ENCODE measurements around the gene UBTD1.
"Not testable (repeated sequence)": the region's sequence is repeated elsewhere in the genome, so short reads cannot be mapped to it uniquely, and the experiment has no call there.

The UBTD1 gene

DNA sequence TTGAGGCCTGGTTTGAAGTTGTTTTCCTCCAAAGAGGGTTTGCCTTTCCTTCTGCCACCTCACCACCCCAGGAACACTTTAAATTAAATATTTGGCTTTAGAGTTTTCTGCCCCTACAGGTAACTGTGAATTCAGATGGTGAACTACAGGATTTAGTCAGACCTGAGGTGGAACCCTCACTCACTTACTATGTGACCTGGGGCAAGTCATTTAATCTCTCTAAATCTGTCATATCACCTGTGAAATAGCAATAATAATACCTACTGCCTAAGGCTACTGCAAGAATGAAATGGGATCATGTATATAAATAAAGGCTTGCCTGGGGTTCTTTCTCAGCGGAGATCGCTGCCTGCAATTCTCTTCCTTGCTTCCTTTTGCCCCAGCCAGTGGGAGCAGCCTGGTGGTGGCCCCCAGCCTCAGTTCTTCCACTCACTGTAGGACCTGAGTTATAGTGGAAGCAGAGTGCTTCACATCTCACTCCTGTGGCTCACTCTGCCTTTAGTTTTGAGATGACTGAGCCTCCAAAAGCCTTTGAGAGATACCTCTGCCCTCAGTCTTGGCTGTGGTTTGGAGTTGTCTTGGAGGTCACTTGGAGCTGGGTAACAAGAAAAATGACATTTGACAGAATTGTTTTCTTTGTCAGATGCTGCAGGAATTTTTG, 67.7 kb downstream of the UBTD1 start:
- no peak overlapping the region for H3K4me3 Mint-ChIP-seq
- no peak overlapping the region for H3K27ac Mint-ChIP-seq
- peaks cover 6% of the 10 kb centered on the region for H3K27me3 Mint-ChIP-seq (ENCODE audit: low read depth)
- H3K36me3 Mint-ChIP-seq (ENCODE audit: low read depth): no peaks in the 10 kb centered on the region
- peaks cover 5% of the 10 kb centered on the region for H3K4me1 Mint-ChIP-seq (ENCODE audit: low read depth)
- H3K9me3 Mint-ChIP-seq: no peaks in the 10 kb centered on the region

DNA sequence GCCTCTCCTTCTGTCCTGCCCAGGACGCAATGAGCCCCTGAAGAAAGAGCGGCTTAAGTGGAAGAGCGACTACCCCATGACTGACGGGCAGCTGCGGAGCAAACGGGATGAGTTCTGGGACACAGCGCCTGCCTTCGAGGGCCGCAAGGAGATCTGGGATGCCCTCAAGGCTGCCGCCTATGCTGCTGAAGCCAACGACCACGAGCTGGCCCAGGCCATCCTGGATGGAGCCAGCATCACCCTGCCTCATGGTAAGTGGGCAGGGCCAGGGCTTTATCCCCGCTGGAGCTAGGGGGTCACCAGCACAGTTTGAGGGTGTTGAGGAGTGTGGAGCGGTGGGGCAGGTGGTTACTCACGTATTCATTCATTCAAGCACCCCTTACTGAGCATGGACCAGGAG, 69.2 kb downstream of the UBTD1 start:
- Mint-ChIP-seq H3K27ac (no peak overlapping the region), H3K36me3 (ENCODE audit: low read depth) (no peaks in the 10 kb centered on the region), H3K27me3 (ENCODE audit: low read depth) (peaks cover 6% of the 10 kb centered on the region), H3K4me3 (no peak overlapping the region), H3K4me1 (ENCODE audit: low read depth) (peaks cover 5% of the 10 kb centered on the region), H3K9me3 (no peaks in the 10 kb centered on the region)

DNA sequence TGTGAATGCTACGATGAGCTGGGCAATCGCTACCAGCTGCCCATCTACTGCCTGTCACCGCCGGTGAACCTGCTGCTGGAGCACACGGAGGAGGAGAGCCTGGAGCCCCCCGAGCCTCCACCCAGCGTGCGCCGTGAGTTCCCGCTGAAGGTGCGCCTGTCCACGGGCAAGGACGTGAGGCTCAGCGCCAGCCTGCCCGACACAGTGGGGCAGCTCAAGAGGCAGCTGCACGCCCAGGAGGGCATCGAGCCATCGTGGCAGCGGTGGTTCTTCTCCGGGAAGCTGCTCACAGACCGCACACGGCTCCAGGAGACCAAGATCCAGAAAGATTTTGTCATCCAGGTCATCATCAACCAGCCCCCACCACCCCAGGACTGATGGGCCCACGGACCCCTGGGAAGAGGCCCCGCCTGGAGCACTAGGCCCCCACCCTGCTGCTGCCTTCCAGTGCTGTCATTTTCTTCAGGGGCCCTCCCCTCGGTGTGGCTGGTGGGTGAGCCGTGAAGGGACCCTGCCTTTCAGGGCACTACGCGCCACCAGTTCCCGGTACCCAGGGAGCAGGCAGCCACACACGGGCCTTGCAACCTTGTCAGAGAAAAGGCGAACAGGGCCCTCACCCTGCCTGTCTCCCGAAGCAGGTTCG, 71.5 kb downstream of the UBTD1 start:
- H3K36me3 Mint-ChIP-seq (ENCODE audit: low read depth): no peaks in the 10 kb centered on the region
- no peak overlapping the region for H3K27ac Mint-ChIP-seq
- H3K9me3 Mint-ChIP-seq: no peaks in the 10 kb centered on the region
- H3K4me1 Mint-ChIP-seq (ENCODE audit: low read depth): peaks cover 5% of the 10 kb centered on the region
- H3K4me3 Mint-ChIP-seq: no peak overlapping the region
- no peaks in the 10 kb centered on the region for H3K27me3 Mint-ChIP-seq (ENCODE audit: low read depth)

DNA sequence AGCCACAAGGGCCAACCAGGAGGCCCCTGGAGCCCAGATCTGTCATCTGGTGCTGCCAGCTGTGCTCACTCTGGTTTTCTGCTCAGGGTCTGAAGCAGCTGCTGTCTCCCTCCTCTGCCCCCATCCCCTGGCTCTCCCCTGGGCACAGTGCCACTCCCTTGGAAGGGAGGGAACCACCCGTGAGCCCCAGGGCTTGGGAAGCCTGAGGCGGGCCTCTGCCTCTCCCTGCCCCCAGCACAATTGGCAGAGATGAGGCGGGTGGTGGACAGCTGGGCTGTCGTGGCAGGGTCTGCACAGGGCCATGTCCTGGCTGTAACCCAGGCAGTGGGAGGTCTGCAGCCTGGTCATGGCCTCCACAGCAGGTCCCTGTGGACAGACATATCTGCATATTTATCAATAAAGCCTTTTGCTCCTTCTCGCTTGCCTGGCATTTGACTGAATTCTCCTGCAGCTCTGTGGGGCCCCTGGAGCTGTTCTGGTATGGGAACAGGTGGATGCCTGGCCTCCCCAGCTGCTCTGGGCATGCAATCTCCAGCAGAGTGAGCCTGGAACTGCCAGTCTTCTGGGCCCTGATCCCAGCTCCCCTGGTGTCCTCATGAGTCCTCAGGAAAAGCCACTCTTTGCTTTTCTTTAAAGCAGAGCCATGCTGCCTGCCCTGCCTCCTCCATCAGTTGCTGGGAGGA, 72.2 kb downstream of the UBTD1 start:
- H3K4me3 Mint-ChIP-seq: no peak overlapping the region
- H3K9me3 Mint-ChIP-seq: no peaks in the 10 kb centered on the region
- H3K36me3 Mint-ChIP-seq (ENCODE audit: low read depth): no peaks in the 10 kb centered on the region
- no peaks in the 10 kb centered on the region for H3K27me3 Mint-ChIP-seq (ENCODE audit: low read depth)
- peaks cover 5% of the 10 kb centered on the region for H3K4me1 Mint-ChIP-seq (ENCODE audit: low read depth)
- H3K27ac Mint-ChIP-seq: no peak overlapping the region

DNA sequence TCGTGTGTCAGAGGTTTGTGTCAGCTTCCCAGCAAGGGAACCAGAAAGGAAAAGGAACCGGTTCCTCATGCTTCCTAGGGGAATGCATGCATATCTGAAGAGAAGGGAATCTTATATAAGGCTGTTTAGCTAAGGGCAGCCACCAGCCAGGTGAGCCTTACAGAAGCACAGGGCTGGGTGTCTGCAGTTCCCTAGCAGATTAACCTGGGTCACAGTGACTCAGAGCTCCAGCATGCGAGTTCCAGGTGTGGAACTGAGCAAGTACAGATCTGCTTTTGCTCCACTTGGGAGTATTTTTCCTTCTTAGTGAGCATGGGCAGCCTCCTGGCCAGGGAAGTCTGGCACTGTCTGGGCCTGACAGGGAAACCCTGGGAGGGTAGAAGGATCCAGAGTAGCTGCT, 72.9 kb downstream of the UBTD1 start:
- H3K9me3 Mint-ChIP-seq: no peaks in the 10 kb centered on the region

DNA sequence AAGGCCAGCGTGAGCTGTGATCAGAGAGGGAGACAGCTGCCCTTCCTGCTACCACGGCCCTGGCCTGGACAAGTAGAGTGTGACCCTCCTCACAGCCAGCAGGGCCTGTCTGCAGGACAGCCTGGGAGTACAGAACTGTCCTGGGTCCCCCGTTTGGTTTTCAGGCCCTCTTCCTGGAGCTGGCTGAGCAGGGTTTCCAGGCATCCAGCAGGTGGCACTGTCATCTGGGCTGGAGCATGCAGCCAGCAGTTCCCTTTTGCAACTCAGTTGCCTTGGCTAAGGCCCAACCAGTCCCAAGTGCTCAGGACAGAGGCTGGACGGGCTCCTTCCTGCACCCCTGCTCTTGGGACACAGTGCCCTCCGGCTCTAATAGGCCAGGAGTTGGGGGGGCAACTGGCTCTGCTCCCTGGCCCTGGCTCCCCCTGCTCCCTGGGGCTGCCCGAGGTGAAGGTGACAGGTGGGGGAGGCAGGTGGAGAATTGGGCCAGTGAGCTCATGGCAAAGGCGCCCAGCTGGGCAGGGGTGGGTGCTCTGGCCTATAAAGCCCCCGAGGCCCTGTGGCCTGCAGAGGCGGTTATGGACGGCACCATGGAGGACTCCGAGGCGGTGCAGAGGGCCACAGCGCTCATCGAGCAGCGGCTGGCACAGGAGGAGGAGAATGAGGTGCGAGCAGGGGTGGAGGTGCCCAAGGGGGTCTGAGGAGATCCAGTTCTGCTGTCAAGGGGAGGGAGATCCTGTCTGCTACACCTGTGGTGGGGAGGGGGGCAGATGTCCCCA, 73.7 kb downstream of the UBTD1 start, which contains the start of gene ANKRD2:
ANKRD2 (plus strand) TSS at position 566 of the 776 bp plus-strand sequence; CDS start at position 576, 10 bp downstream.
- Mint-ChIP-seq H3K36me3 (ENCODE audit: low read depth) (no peaks in the 10 kb centered on the region), H3K9me3 (no peaks in the 10 kb centered on the region), H3K4me1 (ENCODE audit: low read depth) (no peaks in the 10 kb centered on the region), H3K27ac (no peak within 1 kb of the TSS), H3K4me3 (no peak within 1 kb of the TSS), H3K27me3 (ENCODE audit: low read depth) (no peaks in the 10 kb centered on the region)

More for the DNA sequence above, 72.9 kb downstream of the UBTD1 start:
- H3K4me1 Mint-ChIP-seq (ENCODE audit: low read depth): peaks cover 2% of the 10 kb centered on the region
- H3K4me3 Mint-ChIP-seq: no peak overlapping the region
- H3K27ac Mint-ChIP-seq: no peak overlapping the region
- H3K27me3 Mint-ChIP-seq (ENCODE audit: low read depth): no peaks in the 10 kb centered on the region
- H3K36me3 Mint-ChIP-seq (ENCODE audit: low read depth): no peaks in the 10 kb centered on the region

DNA sequence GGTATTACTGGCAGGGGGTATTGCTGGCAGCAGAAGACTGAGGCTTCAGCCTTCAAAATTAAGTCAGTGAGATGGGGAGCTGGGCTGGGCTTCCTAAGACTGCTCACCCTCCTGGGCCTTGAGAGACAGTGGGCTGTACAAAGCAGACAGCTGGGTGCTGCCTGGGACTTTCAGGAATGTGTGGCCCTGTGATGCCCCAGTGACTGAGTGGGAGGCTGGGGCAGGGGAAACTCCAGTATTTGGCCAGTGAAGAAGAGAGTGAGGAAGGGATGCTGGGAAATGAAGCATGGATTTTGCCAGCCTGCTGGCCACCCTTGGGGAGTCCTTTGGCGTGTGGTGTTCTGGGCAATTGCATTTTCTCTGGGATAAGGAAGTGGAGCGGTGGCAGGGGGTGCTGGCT, 74.3 kb downstream of the UBTD1 start:
- Mint-ChIP-seq H3K4me1 (ENCODE audit: low read depth) (no peaks in the 10 kb centered on the region), H3K36me3 (ENCODE audit: low read depth) (no peaks in the 10 kb centered on the region), H3K27me3 (ENCODE audit: low read depth) (no peaks in the 10 kb centered on the region), H3K9me3 (no peaks in the 10 kb centered on the region), H3K4me3 (no peak overlapping the region), H3K27ac (no peak overlapping the region)

DNA sequence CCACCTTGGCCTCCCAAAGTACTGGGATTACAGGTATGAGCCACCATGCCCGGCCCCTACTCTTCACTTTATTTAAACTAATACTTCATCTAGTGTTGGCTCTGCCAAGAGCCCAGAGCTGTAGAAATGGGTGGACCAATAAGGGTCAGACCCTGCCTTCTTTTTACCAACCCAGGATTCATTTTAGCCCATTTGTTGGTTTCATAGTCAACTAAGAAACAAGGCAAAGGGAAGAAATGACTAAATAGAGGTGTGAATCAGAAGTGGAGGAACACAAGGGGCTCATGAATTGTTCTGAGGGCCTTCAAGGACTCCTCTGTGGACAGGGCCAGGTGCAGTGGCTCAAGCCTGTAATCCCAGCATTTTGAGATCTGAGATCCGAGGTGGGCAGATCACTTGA, 74.9 kb downstream of the UBTD1 start:
- Mint-ChIP-seq H3K4me1 (ENCODE audit: low read depth) (no peaks in the 10 kb centered on the region), H3K27ac (no peak overlapping the region), H3K36me3 (ENCODE audit: low read depth) (no peaks in the 10 kb centered on the region), H3K9me3 (no peaks in the 10 kb centered on the region), H3K27me3 (ENCODE audit: low read depth) (no peaks in the 10 kb centered on the region), H3K4me3 (no peak overlapping the region)

DNA sequence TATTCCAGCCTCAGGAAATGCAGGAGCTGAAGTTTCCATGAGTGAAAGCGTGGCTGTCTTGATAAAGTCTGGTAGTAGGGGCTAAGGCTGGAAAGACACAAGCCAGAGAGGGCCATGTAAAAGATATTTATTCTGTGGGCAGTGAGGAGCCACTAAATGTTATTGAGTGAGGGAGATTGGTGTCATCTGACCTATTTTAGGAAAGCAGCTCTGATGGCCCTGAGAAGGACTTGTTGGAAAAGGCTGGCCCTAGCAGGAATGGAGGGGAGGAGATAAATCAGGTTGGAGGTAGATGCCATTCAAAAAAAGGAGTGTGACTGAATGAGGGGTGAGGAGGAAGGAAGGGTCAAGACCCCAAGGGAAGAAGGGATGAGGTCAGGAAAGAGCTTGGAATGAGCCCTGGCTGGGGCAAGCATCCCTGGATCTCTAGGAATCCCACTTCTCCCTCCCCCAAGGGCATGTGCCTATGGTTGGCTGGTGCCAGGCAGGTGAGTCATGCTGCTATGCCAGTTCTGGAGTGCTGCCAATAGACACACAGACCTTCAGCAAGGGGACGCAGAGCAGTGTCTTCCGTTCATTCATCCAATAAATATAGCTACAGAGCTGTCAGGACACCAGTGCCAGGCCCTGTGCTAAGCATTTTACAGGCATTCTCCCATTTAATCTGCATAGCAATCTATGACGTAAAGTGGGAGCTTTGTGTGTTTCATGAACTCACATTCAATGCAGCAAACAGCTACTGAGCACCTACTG, 75.8 kb downstream of the UBTD1 start:
- Mint-ChIP-seq H3K9me3 (no peaks in the 10 kb centered on the region), H3K27ac (no peak overlapping the region)

DNA sequence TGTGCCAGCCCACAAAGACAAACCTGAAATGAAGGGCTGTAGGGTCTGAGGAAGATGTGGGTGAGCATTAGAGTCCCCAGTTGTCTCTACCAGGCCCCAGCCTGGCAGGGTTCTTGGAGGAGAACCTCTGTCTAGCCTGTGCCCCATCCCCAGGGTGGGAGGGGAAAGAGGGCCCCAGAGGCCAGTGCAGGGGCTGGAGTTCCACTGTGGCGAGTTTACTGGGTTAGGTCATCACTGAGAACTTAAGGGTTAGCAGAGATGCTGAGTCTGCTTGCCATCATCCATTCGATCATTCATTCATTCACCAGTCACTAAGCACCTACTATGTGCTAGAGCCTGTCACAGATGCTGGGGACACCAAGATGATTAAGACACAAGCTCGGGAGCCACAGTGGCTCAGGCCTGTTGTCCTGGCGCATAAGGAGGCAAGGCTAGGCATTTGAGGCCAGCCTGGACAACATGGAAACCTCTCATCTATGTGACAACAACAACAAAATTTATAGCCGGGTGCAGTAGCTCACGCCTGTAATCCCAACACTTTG, 76.5 kb downstream of the UBTD1 start:
- Mint-ChIP-seq H3K4me1 (ENCODE audit: low read depth) (no peaks in the 10 kb centered on the region), H3K36me3 (ENCODE audit: low read depth) (no peaks in the 10 kb centered on the region), H3K9me3 (no peaks in the 10 kb centered on the region), H3K27me3 (ENCODE audit: low read depth) (no peaks in the 10 kb centered on the region), H3K4me3 (no peak overlapping the region), H3K27ac (no peak overlapping the region)

More for the DNA sequence above, 75.8 kb downstream of the UBTD1 start:
- no peaks in the 10 kb centered on the region for H3K27me3 Mint-ChIP-seq (ENCODE audit: low read depth)
- H3K36me3 Mint-ChIP-seq (ENCODE audit: low read depth): no peaks in the 10 kb centered on the region
- no peak overlapping the region for H3K4me3 Mint-ChIP-seq
- H3K4me1 Mint-ChIP-seq (ENCODE audit: low read depth): no peaks in the 10 kb centered on the region

DNA sequence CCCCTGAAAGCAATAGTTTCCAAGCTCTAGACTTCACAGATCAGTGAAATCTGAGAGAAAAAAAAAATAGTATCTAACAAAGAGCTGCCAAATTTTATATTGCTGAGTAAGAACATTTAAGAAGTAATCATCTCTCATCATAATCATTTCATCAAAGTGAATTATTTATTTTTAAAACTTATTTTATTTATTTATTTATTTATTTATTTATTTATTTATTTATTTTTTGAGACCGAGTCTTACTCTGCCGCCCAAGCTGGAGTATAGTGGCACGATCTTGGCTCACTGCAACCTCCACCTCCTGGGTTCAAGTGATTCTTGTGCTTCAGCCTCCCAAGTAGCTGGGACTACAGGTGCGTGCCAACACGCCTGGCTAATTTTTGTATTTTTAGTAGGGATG, 77.8 kb downstream of the UBTD1 start:
- H3K9me3 Mint-ChIP-seq, H3K4me3 Mint-ChIP-seq: not testable (repeated sequence)

DNA sequence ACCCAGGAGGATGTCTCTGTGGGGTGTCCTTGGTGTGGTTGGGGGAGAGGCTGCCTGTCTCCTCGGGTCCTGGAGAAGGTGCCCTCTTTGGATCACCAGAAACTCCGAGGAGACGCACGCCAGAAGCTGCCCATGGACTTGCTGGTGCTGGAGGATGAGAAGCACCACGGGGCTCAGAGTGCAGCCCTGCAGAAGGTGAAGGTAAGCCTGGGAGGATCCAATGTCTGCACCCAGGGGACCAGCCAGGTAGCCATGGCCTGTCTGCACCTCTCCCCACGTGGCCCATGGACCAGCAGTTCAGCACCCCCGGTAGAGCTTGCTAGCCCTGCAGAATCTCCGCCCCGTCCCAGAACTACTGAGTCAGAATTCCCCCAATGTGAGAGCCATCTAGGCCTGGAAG, 79.0 kb downstream of the UBTD1 start:
- Mint-ChIP-seq H3K4me1 (ENCODE audit: low read depth) (no peaks in the 10 kb centered on the region), H3K36me3 (ENCODE audit: low read depth) (no peaks in the 10 kb centered on the region), H3K27me3 (ENCODE audit: low read depth) (no peaks in the 10 kb centered on the region), H3K27ac (no peak overlapping the region), H3K4me3 (no peak overlapping the region), H3K9me3 (no peaks in the 10 kb centered on the region)

More for the DNA sequence above, 77.8 kb downstream of the UBTD1 start:
- not testable (repeated sequence) for H3K27me3 Mint-ChIP-seq (ENCODE audit: low read depth); H3K4me1 Mint-ChIP-seq (ENCODE audit: low read depth); H3K27ac Mint-ChIP-seq; H3K36me3 Mint-ChIP-seq (ENCODE audit: low read depth)

DNA sequence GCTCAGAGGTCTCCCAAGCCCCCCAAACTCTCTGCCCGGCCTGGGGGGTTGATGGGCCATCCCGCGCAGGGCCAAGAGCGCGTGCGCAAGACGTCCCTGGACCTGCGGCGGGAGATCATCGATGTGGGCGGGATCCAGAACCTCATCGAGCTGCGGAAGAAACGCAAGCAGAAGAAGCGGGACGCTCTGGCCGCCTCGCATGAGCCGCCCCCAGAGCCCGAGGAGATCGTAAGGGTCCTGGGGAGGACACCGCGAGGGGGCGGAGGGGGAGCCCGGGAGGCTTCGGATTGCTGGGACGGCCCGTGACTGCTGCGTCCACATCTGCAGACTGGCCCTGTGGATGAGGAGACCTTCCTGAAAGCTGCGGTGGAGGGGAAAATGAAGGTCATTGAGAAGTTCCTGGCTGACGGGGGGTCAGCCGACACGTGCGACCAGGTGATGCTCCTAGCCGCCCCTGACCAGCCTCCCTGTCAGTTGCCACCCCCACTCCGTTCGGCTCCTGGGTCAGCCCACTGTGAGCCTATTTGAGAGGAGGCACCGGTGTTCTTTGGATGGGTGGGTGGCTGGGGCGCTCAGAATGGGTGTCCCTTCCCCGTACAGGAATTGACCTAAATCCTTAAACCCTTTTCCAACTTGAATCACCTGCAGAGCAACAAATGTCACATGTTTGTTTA, 79.6 kb downstream of the UBTD1 start:
- H3K27ac Mint-ChIP-seq: no peak overlapping the region
- H3K36me3 Mint-ChIP-seq (ENCODE audit: low read depth): no peaks in the 10 kb centered on the region
- H3K4me1 Mint-ChIP-seq (ENCODE audit: low read depth): no peaks in the 10 kb centered on the region
- H3K9me3 Mint-ChIP-seq: no peaks in the 10 kb centered on the region
- H3K27me3 Mint-ChIP-seq (ENCODE audit: low read depth): no peaks in the 10 kb centered on the region
- no peak overlapping the region for H3K4me3 Mint-ChIP-seq
